H1 (cell line): ENCODE results near the gene PROK1. TPM values are rescaled to one million over a fixed set of nuclear protein-coding genes. Genes with fewer than 3 reads are reported as not detected.

ENCODE experiments used
- CTCF ChIA-PET: fragments of 300-600 bp; sonication (Branson Sonifier 250); formaldehyde crosslinking; loops from one replicate; lab custom pipeline; 2021; ENCODE audit not compliant: partially characterized antibody; lab: Charles Lee
- POLR2A ChIA-PET: fragments of 300-600 bp; sonication (Branson Sonifier 250); formaldehyde crosslinking; loops from one replicate; lab custom pipeline; 2021; ENCODE audit warnings: inconsistent platforms; ENCODE audit not compliant: partially characterized antibody; lab: Charles Lee
- DNase-seq, 2 experiments: peaks; one replicate each; pipeline versions ENCODE4 v3.0.0 to v3.0.0-alpha.2; 2010 to 2022; ENCODE audit warnings: low spot score in 2 of 2, low read depth in 1 of 2, mixed read lengths in 1 of 2
- FAIRE-seq: peaks from 2 replicates; lab custom pipeline; 2011; peaks lifted over from hg19 to GRCh38; lab: Jason Lieb, UNC
- H2AFZ ChIP-seq: 2 replicates; pipeline ENCODE4 v1.8.1; 2012; ENCODE audit warnings: low read length, inconsistent platforms
- H2AK5ac ChIP-seq: 2 replicates; pipeline ENCODE4 v1.6.1; 2013; ENCODE audit warnings: low read depth, low read length
- H2BK120ac ChIP-seq: replicated peaks from 2 replicates; pipeline ENCODE3; 2013; ENCODE audit warnings: low read depth, low read length, inconsistent platforms
- H2BK12ac ChIP-seq: 2 replicates; pipeline ENCODE4 v1.6.1; 2013; ENCODE audit warnings: low read depth, low read length
- H2BK15ac ChIP-seq: 2 replicates; pipeline ENCODE4 v1.6.1; 2013; ENCODE audit warnings: low read length
- H2BK20ac ChIP-seq: 2 replicates; pipeline ENCODE4 v1.6.1; 2013; ENCODE audit warnings: low read length
- H2BK5ac ChIP-seq: 2 replicates; pipeline ENCODE4 v1.6.1; 2013; ENCODE audit warnings: low read depth, low read length
- H3K14ac ChIP-seq: 2 replicates; pipeline ENCODE4 v1.6.1; 2013; ENCODE audit warnings: inconsistent platforms; ENCODE audit not compliant: insufficient read length
- H3K18ac ChIP-seq: 2 replicates; pipeline ENCODE4 v1.6.1; 2013; ENCODE audit warnings: low read length; ENCODE audit errors: extremely low read depth
- H3K23ac ChIP-seq: 2 replicates; pipeline ENCODE4 v1.6.1; 2013; ENCODE audit warnings: inconsistent platforms; ENCODE audit not compliant: insufficient read length
- H3K23me2 ChIP-seq: 2 replicates; pipeline ENCODE4 v1.6.1; 2013; ENCODE audit warnings: low read depth, low read length
- H3K27ac ChIP-seq: 2 replicates; pipeline ENCODE4 v1.6.1; 2011; ENCODE audit warnings: low read depth, low read length, inconsistent platforms
- H3K27me3 ChIP-seq, 4 experiments: replicated peaks in 1 of 4; 1 replicate in 1 of 4; 2 replicates in 3 of 4; pipeline versions ENCODE4 v1.6.1 to v1.8.1; 2011 to 2013; ENCODE audit warnings: low read length in 3 of 4, mild to moderate bottlenecking in 3 of 4, inconsistent platforms in 2 of 4, mixed read lengths in 2 of 4, moderate library complexity in 1 of 4; ENCODE audit not compliant: control insufficient read depth in 3 of 4, insufficient read depth in 3 of 4; ENCODE audit errors: extremely low read depth in 1 of 4
- H3K36me3 ChIP-seq, 4 experiments: 2 replicates each; pipeline versions ENCODE4 v1.6.1 to v1.8.1; 2011 to 2013; ENCODE audit warnings: mild to moderate bottlenecking in 4 of 4, low read length in 3 of 4, moderate library complexity in 2 of 4, control low read depth in 1 of 4, inconsistent platforms in 1 of 4; ENCODE audit not compliant: insufficient read depth in 4 of 4, control insufficient read depth in 2 of 4
- H3K4ac ChIP-seq: replicated peaks from 2 replicates; pipeline ENCODE3; 2013; ENCODE audit warnings: low read length, low read depth, mixed read lengths, inconsistent platforms; ENCODE audit not compliant: insufficient read length
- H3K4me1 ChIP-seq, 4 experiments: replicated peaks in 1 of 4; 1 replicate in 1 of 4; 2 replicates in 3 of 4; pipeline versions ENCODE4 v1.6.1 to v1.8.1; 2011 to 2013; ENCODE audit warnings: low read length in 3 of 4, inconsistent platforms in 2 of 4, mixed read lengths in 1 of 4; ENCODE audit not compliant: insufficient read depth in 4 of 4, control insufficient read depth in 3 of 4
- H3K4me2 ChIP-seq, 2 experiments: 2 replicates each; pipeline versions ENCODE4 v1.6.1 to v1.8.1; 2011 to 2013; ENCODE audit warnings: low read depth in 2 of 2, low read length in 2 of 2, control low read depth in 1 of 2, inconsistent platforms in 1 of 2, mild to moderate bottlenecking in 1 of 2; ENCODE audit not compliant: insufficient read depth in 1 of 2
- H3K4me3 ChIP-seq, 4 experiments: fragments of 200-600, 300-600 bp in 1 of 4; sonication (generic), shearing (Covaris generic), sonication (Bioruptor Twin) in 1 of 4; 2 replicates each; pipeline versions ENCODE4 v1.5.1 to v1.8.1; 2011 to 2016; ENCODE audit warnings: low read length in 4 of 4, low read depth in 3 of 4, control low read depth in 2 of 4, inconsistent platforms in 2 of 4, mild to moderate bottlenecking in 2 of 4, mixed read lengths in 1 of 4, moderate library complexity in 1 of 4; ENCODE audit not compliant: insufficient read depth in 2 of 4; ENCODE audit errors: extremely low read depth in 1 of 4
- H3K56ac ChIP-seq: replicated peaks from 2 replicates; pipeline ENCODE3; 2013; ENCODE audit warnings: low read depth, mild to moderate bottlenecking, mixed read lengths, low read length, inconsistent platforms; ENCODE audit not compliant: insufficient read length
- H3K79me1 ChIP-seq: 2 replicates; pipeline ENCODE4 v1.6.1; 2013; ENCODE audit warnings: low read depth, low read length, control low read depth
- H3K79me2 ChIP-seq, 2 experiments: 2 replicates each; pipeline versions ENCODE4 v1.6.1 to v1.8.1; 2012 to 2013; ENCODE audit warnings: low read length in 2 of 2, mild to moderate bottlenecking in 2 of 2, inconsistent platforms in 1 of 2; ENCODE audit not compliant: insufficient read depth in 2 of 2, control insufficient read depth in 1 of 2
- H3K9ac ChIP-seq, 4 experiments: replicated peaks in 1 of 4; 1 replicate in 1 of 4; 2 replicates in 3 of 4; pipeline versions ENCODE4 v1.6.1 to v1.8.1; 2011 to 2013; ENCODE audit warnings: low read depth in 3 of 4, low read length in 3 of 4, control low read depth in 2 of 4, mild to moderate bottlenecking in 2 of 4, moderate library complexity in 2 of 4, inconsistent platforms in 1 of 4; ENCODE audit errors: extremely low read depth in 1 of 4
- H3K9me3 ChIP-seq, 2 experiments: 2 replicates each; pipeline versions ENCODE4 v1.6.1 to v1.8.1; 2012 to 2013; ENCODE audit warnings: mild to moderate bottlenecking in 2 of 2, moderate library complexity in 2 of 2, control low read depth in 1 of 2, inconsistent platforms in 1 of 2, low read depth in 1 of 2, low read length in 1 of 2, mixed read lengths in 1 of 2; ENCODE audit not compliant: insufficient read depth in 2 of 2
- H4K20me1 ChIP-seq, 2 experiments: replicated peaks in 1 of 2; 2 replicates each; pipeline versions ENCODE3 to v1.8.1; 2011 to 2013; ENCODE audit warnings: inconsistent platforms in 2 of 2, low read length in 2 of 2, mild to moderate bottlenecking in 1 of 2; ENCODE audit not compliant: insufficient read depth in 2 of 2, control insufficient read depth in 1 of 2
- H4K5ac ChIP-seq: 2 replicates; pipeline ENCODE4 v1.6.1; 2013; ENCODE audit warnings: low read length, low read depth, mixed read lengths, inconsistent platforms; ENCODE audit not compliant: insufficient read length
- H4K8ac ChIP-seq: 2 replicates; pipeline ENCODE4 v1.8.0; 2013; ENCODE audit warnings: mild to moderate bottlenecking, moderate library complexity, low read length, inconsistent platforms; ENCODE audit not compliant: insufficient read depth; ENCODE audit errors: extremely low read depth
- H4K91ac ChIP-seq: replicated peaks from 2 replicates; pipeline ENCODE3; 2013; ENCODE audit warnings: low read length, mixed read lengths, inconsistent platforms; ENCODE audit not compliant: insufficient read length
- CEBPB ChIP-seq: IDR thresholded peaks from 2 replicates; pipeline ENCODE4 v1.6.1; 2012; ENCODE audit warnings: low read depth, low read length
- POLR2AphosphoS5 ChIP-seq: IDR thresholded peaks from 2 replicates; pipeline ENCODE4 v1.6.1; 2011; ENCODE audit warnings: low read depth, low read length
- RFX5 ChIP-seq: IDR thresholded peaks from 2 replicates; pipeline ENCODE4 v1.6.1; 2011; ENCODE audit warnings: low read depth, low read length, improper control_type of control experiment, borderline replicate concordance
- WGBS, 2 experiments: shearing (Covaris generic) in 1 of 2; methylation state at CpG; one replicate each; pipeline versions ENCODE4 v1.1.6 to v1.1.7; 2013 to 2015; ENCODE audit warnings: low lambda C conversion rate in 2 of 2, mixed read lengths in 2 of 2, inconsistent platforms in 1 of 2, low coverage in 1 of 2, missing lambda C conversion rate in 1 of 2; ENCODE audit not compliant: insufficient replicate concordance in 2 of 2, insufficient coverage in 1 of 2, insufficient read length in 1 of 2; ENCODE audit errors: extremely low coverage in 1 of 2, missing lambda C conversion rate in 1 of 2; 5-methylcytosine and 5-hydroxymethylcytosine counted together
- polyA plus RNA-seq, 7 experiments: library from polyadenylated mRNA; depleted of rRNA in 3 of 7; stranded (reverse) in 5 of 7; unstranded in 2 of 7; fragments of >200 nt in 5 of 7; fragments of 200-250 nt in 2 of 7; gene quantifications; 1 replicate in 5 of 7; 2 replicates in 1 of 7; 4 replicates in 1 of 7; pipeline versions ENCODE4 v1.2.1 to v1.2.3, GENCODE V29; 2011 to 2013; ENCODE audit warnings: missing spikeins in 2 of 7, mixed read lengths in 2 of 7
- total RNA-seq: library from RNA; stranded (reverse); fragmentation: NEBNext Ultra II Directional; extraction: Animal tissue kit (Norgen Biotek cat#: 25700); gene quantifications from 2 replicates; pipeline ENCODE4 v1.2.1, GENCODE V29; 2021

The PROK1 gene
- total and polyA plus RNA-seq, 2 of the 8 experiments (the other 6 are each of a cell fraction or from before 2014, with no cell fraction given) = 0.12 TPM; not detected in 1

DNA sequence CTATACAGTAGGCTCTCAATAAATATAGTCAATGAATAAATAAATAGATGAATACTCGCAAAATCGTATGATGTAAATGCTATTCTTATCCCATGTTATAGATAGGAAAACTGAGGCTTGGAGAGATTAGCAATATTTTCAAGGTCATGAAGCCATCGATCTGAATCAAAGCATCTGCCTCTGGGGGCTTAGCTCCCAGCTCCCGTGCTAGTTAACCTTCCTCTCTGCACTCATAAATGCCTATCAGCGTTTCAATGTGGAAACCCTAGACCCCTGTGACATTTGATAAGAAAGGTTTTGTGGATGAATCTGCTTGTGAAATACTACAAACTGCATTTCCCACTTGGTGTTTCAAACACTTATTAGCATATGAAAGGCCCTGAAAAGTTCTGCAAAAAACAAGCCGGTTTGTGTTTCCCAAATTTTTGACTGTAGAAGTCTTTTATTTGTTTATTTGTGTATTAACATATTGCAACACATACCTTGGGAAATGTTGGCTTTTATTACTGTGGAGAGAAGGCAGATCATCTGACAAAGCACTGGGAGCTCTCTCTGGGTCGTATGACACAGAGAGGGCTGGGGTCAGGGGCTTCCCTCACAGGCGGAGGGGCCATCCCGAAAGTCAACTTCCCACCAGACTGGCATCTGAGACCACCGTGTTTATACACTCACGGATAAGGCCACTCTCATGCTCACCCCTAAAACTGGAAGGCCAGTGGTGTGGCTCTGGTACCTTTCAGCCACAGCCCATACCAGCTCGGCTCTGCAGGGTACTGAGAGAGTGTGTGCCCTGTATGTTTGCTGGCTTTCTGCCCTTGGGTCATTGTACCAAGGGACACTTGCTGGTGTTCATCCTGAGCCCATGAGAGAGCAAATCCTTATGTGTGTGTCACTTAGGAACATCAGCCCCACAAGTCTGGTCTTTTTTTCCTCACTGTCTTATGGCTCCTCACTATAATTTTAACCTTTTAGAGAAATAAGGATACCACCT, 993 bp upstream of the PROK1 start:
- no peaks in the 10 kb centered on the region for H3K36me3 ChIP-seq
- H3K56ac ChIP-seq = no peak overlapping the region
- H2AFZ ChIP-seq = no peak overlapping the region; the same call in 1 of the 2 replicates
- no peak overlapping the region for H2AK5ac ChIP-seq
- DNase-seq = no peak
- no peak overlapping the region for H2BK15ac ChIP-seq
- no peak overlapping the region for H2BK5ac ChIP-seq
- H3K23ac ChIP-seq = no peak overlapping the region
- no peak overlapping the region for H2BK20ac ChIP-seq
- H3K9ac ChIP-seq = no peak overlapping the region
- ChIA-PET CTCF (interaction anchor here (1.0 to 35.1 kb wide), 6 partner anchors 10 to 242 kb away, joined by 3 to 828 read pairs (median 12); partner anchors contain the start of gene LAMTOR5), POLR2A (no interaction called here)
- H3K79me1 ChIP-seq = no peaks in the 10 kb centered on the region
- H4K5ac ChIP-seq = no peak overlapping the region
- no peak for FAIRE-seq
- H3K4me3 ChIP-seq = no peak overlapping the region
- H3K79me2 ChIP-seq = no peaks in the 10 kb centered on the region
- no peak overlapping the region; the same call in 1 of the 2 replicates for H3K18ac ChIP-seq
- no peak overlapping the region for H3K4ac ChIP-seq
- no peaks in the 10 kb centered on the region for H3K23me2 ChIP-seq
- no peak overlapping the region for H3K14ac ChIP-seq
- TF ChIP-seq POLR2AphosphoS5 = no peak
- no peak for TF ChIP-seq CEBPB
- TF ChIP-seq RFX5 = no peak
- H2BK12ac ChIP-seq = no peak overlapping the region; the same call in 1 of the 2 replicates
- no peak overlapping the region for H4K91ac ChIP-seq
- WGBS, 2 experiments = 66% methylated on average over 12 of the region's 12 CpGs; no CpG with 5 or more reads in 1 of the 2 experiments
- H3K4me1 ChIP-seq = peaks cover 2 to 5% (median 3%) of the 10 kb centered on the region in 4 experiments; a peak in 4 of 7 replicates
- no peak overlapping the region for H3K27ac ChIP-seq
- 0 out of 2 replicates have a peak overlapping the region, but pooled peaks have one; percentile 28 for H4K8ac ChIP-seq
- no peaks in the 10 kb centered on the region for H3K9me3 ChIP-seq
- H3K27me3 ChIP-seq = no peaks in the 10 kb centered on the region
- H2BK120ac ChIP-seq = no peak overlapping the region
- no peaks in the 10 kb centered on the region for H4K20me1 ChIP-seq
- H3K4me2 ChIP-seq = no peak overlapping the region; a peak in 1 of 4 replicates
